Non-pigmented ciliary epithelial cell (primary cell): ENCODE results near the gene EHF.

ENCODE experiments used
- DNase-seq: peaks from one replicate; pipeline ENCODE4 v3.0.0-alpha.2; 2010; ENCODE audit warnings: low read depth

EHF gene

DNA sequence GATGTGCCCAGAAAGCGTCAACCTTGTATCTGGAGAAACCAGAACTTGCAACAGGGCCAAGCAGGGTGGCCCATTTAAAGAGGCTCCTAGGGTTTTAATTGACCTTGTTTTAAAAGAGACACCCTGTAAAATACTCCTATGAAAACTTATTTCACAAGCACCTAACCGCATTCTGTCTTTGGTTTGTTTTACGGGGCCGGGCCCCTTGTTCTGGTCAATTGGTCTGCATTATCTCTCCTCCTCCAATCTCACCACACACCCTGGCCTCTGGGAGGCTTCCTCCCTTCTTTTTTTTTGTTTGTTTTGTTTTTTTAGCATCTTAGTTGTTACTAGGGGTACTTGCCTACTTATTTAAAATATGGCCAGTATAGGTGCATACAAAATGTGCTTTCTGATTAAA, 4.7 kb downstream of the EHF start:
- no peak for DNase-seq

DNA sequence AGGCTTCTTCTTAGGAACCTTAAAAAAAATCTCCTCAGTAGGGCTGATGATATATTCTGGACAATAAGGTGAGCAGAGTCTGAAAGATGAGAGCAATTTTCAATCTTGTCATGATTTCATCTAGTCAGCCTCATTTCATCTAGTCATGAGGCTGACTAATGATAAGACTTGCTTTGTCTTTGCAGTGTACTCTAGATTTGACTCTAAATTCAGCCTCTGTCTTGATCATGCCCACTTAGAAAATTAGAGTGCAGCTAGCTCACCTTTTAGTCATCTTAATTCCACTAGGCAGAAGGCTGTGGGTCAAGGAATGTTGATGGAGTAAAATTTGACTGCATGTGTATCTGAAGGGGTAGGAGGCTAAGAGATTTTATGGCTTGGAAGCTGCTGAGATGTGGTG, 5.5 kb downstream of the EHF start:
- no peak for DNase-seq

DNA sequence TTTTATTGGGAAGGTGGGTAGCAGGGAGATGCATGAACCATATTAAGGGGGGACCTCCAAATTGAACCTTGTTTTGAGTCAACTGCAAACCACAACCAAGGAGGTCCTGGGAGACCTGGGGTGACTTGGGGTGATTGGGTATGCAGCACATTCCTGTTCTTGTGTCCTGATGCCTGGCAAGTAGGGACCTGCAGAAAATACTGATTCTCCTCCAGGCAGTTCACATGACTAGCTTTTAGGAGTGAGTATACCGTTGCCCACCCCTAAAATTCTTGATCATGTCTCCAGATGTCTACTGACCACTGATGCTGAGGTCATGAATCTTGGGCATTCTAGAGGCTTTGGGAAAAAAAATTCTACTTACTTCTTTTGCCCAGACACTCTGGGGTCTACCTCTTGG, 6.3 kb downstream of the EHF start:
- DNase-seq: no peak

- DNase-seq: no peak
Measured at GRCh38 chr11:34629711-34630110, 8.8 kb downstream of the EHF start.

GRCh38 chr11:34630544-34630943, 9.7 kb downstream of the EHF start:
- no peak for DNase-seq

DNA sequence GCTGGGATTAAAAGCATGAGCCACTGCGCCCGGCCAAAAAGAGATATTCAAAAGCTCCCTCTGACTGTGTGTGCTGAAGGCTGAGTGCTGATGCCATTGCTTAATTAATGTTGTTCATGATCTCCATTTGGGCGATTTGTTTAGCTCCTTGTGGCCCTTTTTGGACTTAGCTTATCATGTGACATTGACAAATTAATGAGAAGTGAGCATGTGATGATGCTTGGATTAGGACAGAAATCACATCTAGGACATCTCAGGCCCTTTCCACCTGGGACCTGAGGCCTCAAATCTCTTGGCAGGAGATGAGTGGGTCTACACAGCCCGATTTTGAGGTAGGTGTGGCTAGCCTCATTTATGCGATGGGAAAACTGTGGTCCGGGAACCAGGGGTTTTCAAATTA, 10.4 kb downstream of the EHF start:
- DNase-seq: no peak

- DNase-seq: no peak
Measured at GRCh38 chr11:34631737-34632104, 10.8 kb downstream of the EHF start.

DNA sequence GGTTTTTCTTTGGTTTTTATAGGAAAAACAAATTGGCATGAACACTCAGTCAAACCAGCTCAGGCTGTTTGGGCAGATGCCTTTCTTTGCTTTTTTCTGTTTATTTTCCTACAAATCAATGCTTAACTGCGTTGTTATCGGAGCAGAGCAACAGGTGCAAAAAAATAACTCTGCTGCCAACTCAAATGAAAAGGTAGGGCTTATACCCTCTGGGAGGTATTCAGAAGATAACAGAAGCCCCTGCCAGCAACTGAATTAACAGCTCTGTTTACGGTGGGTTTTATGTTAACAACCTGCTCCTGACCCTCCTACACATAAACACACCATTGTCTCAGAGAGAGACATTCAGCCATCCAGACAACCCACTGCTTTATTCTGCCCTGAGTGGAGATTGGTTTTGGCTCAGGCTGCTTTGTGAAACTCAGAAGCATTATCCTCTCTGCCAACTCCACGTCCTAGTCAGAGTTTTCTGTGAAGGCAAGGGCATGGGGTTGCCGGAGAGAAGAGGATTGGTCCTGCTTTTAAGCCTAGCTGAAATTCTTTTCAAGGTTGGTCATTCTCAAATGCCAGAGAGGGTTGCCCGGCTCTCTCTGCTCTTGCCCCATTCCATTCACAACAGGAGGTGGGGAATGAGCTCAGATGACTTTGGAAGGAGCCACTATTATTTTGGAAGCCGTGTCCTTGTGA, 11.4 kb downstream of the EHF start:
- DNase-seq: no peak

GRCh38 chr11:34633640-34633989, 12.7 kb downstream of the EHF start:
- no peak for DNase-seq

- DNase-seq: no peak
Measured at GRCh38 chr11:34633990-34634693, 13.2 kb downstream of the EHF start.

DNA sequence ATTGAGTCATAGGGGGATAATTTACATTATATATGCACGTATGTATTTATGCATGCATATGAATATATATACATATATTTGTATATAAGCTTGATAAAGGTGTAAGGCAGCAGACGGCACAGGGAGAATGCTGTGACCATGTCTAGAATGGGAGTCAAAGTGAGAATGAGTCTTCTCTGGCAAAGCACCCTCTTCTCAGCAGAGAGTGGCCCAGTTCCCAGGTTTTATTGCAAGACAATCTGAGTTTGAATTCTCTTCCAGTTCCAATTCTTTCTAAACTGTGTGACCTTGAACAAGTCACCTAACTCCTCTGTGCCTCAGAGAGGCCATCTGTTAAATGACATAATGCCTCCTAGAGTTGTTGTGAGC, 13.8 kb downstream of the EHF start:
- DNase-seq: no peak

GRCh38 chr11:34636127-34636526, 15.2 kb downstream of the EHF start:
- no peak for DNase-seq

GRCh38 chr11:34637303-34637702, 16.4 kb downstream of the EHF start:
- no peak for DNase-seq

DNA sequence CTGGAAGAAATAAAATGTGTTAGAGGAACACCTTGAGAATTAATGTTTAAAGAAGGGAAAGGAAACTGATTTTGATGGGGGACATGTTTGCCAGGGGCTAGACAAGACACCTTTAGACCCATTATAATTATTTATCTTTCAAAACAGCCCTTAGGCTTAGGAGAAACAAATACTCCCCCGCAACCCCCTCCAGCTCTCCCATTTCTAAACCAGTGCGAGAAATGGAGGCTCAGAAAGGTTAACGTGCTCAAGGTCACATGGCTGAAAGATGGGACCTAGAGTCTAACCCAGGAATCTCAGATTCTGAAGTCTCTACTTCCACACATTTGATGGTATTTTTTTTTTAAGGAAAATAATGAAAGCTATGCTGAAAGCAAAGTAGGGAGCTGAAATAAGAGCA, 18.0 kb downstream of the EHF start:
- DNase-seq: no peak

DNA sequence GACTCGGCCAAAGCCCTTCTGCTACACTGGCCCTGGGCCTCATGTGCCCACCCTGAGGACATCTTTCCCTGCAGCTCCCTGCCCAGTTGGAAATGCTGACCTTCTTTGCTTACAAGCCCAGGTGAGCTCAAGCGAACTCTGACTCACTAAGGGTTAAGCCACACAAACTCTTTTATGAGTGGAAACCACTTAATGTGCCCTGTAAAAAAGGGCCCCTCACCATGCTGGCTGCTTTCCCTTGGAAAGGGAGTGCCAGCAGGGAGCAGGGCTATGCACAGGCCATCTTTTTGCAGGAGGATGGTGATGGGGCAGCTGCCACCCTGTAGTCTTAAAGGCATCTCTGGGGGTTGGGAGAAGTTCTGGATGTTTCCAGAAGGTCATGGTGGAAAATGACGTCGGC, 18.7 kb downstream of the EHF start:
- no peak for DNase-seq

- no peak for DNase-seq
Measured at GRCh38 chr11:34640050-34640923, 19.4 kb downstream of the EHF start.

- no peak for DNase-seq
Measured at GRCh38 chr11:34640924-34641275, 20.0 kb downstream of the EHF start.

- DNase-seq: no peak
Measured at GRCh38 chr11:34641456-34641855, 20.6 kb downstream of the EHF start.

- DNase-seq: no peak
Measured at GRCh38 chr11:34642001-34642554, 21.2 kb downstream of the EHF start.

DNA sequence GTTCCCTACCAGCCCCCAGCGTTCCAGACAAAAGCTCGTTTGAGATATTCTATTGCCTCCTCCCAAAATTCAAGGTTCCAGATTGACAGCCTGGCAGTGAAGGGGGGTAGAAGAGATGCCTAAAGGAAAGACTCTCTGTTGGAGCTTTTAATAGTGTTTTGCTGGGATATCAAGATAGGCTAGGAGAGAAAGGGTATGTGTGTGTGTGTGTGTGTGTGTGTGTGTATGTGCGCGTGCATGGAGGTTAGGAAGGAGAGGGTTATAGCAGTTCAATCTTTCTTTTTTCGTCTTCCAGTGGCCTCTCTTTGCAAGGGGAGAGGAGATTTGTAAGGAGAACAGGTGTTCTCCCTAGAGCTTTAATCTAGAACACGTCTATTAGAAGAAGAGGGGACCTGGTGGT, 22.0 kb downstream of the EHF start:
- DNase-seq: no peak

DNA sequence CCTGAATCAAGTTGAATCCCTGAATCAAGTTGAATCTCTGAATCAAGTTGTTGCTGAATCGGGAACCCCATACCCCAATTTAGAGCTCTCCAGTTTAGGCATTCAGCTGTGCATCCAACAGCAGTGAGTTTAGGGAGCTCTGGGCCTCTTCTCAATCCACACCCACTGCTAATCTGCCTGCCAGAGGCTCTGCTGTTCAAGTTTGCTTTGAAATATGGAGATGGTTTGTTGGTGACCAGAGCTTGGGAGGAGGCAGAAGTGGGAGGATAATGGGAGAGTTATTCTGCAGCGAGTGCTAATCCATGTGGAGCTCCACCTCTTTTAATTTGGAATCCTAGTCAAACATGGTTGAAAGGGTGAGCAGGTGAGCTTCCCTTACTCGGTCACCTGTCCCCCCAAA, 22.4 kb downstream of the EHF start:
- DNase-seq: no peak

DNA sequence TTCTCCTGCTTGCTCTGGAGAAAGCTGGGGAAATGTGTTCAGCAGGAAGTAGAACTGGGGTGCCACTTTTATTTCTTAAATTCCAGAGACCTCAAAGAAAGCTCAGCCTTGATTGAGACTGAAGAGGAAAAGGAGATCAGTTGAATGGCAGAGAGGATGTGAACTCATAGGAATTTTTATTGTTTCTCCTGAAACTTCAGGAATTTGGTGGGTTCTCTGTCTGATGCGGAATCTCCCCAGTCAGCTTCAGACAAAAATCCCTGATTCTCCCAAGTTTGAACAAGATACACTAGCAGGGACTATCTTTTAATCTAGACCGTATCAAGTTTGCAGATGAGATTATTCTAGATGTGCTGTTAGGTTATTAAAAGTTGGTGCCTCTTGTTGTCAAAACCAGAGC, 23.0 kb downstream of the EHF start:
- DNase-seq: no peak
